HL-60 (cell line): Measurements from ENCODE around the gene IFI27L1.

ENCODE experiments used
- DNase-seq, 2 experiments: peaks; one replicate each; pipeline ENCODE4 v3.0.0-alpha.2; 2010 to 2020; ENCODE audit warnings: low read depth in 1 of 2, low spot score in 1 of 2
- H3K27ac ChIP-seq: fragments of 250-450 bp; sonication (Bioruptor Pico); replicated peaks from 2 replicates; pipeline ENCODE4 v1.5.1; 2020; ENCODE audit warnings: mild to moderate bottlenecking, moderate library complexity
- H3K27me3 ChIP-seq: fragments of 250-450 bp; sonication (Bioruptor Pico); 2 replicates; pipeline ENCODE4 v1.5.1; 2021; ENCODE audit warnings: mild to moderate bottlenecking, moderate library complexity; ENCODE audit not compliant: insufficient read depth, poor library complexity, severe bottlenecking
- H3K4me3 ChIP-seq: replicated peaks from 2 replicates; pipeline ENCODE4 v1.5.1; 2011; ENCODE audit warnings: mild to moderate bottlenecking, control low read depth, low read length; ENCODE audit not compliant: insufficient read depth
- GABPA ChIP-seq: IDR thresholded peaks from 2 replicates; pipeline ENCODE4 v1.6.1; 2012; ENCODE audit warnings: low read depth
- POLR2AphosphoS5 ChIP-seq: IDR thresholded peaks from 2 replicates; pipeline ENCODE4 v1.6.1; 2012; ENCODE audit warnings: low read depth
- SPI1 ChIP-seq: IDR thresholded peaks from 2 replicates; pipeline ENCODE4 v1.6.1; 2012; ENCODE audit warnings: low read depth, mild to moderate bottlenecking, borderline replicate concordance
- TF ChIP-seq, protein P1 (sequence below): IDR thresholded peaks from one replicate; pipeline ENCODE4 v1.5.1; 2011; ENCODE audit warnings: low read length, control low read depth, inconsistent platforms; ENCODE audit not compliant: insufficient read depth
- TF ChIP-seq, protein P2 (sequence below): IDR thresholded peaks from 2 replicates; pipeline ENCODE4 v1.6.1; 2012; ENCODE audit warnings: low read depth; ENCODE audit not compliant: insufficient replicate concordance

The IFI27L1 gene

DNA sequence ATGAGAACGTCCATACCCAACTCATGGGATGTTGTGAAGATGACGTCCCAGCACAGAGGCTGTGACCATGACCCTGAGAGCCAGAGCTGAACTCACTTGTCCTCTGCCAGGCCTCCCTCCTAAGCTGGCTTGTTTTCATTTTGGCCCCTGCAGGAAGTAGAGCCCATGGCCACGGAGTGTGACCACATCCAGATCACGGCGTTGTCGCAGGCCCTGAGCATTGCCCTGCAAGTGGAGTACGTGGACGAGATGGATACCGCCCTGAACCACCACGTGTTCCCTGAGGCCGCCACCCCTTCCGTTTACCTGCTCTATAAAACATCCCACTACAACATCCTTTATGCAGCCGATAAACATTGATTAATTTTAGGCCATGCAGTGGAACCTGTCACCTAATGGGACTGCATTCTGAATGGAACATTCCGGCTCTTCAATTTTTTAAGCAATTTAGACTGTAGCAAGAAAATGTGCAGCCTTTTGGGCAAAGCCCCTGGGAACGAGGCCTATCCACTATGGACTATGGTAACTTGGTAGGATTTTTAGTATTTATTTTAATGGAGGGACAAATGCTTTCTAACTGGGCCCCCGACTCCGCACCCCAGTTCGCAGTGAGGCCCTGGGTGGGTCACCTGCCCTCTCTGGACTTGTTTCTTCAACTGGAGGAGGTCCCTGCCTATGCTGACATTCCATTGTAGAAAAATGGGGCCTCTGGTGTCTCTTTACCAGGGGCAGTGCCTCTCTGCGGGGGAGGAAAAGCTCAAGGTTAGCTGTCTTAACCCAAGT is 35.4 kb upstream of the IFI27L1 start:
- TF ChIP-seq, protein P1, sequence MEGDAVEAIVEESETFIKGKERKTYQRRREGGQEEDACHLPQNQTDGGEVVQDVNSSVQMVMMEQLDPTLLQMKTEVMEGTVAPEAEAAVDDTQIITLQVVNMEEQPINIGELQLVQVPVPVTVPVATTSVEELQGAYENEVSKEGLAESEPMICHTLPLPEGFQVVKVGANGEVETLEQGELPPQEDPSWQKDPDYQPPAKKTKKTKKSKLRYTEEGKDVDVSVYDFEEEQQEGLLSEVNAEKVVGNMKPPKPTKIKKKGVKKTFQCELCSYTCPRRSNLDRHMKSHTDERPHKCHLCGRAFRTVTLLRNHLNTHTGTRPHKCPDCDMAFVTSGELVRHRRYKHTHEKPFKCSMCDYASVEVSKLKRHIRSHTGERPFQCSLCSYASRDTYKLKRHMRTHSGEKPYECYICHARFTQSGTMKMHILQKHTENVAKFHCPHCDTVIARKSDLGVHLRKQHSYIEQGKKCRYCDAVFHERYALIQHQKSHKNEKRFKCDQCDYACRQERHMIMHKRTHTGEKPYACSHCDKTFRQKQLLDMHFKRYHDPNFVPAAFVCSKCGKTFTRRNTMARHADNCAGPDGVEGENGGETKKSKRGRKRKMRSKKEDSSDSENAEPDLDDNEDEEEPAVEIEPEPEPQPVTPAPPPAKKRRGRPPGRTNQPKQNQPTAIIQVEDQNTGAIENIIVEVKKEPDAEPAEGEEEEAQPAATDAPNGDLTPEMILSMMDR: no peak
- TF ChIP-seq SPI1 (no peak), POLR2AphosphoS5 (no peak), GABPA (no peak)
- TF ChIP-seq, protein P2, sequence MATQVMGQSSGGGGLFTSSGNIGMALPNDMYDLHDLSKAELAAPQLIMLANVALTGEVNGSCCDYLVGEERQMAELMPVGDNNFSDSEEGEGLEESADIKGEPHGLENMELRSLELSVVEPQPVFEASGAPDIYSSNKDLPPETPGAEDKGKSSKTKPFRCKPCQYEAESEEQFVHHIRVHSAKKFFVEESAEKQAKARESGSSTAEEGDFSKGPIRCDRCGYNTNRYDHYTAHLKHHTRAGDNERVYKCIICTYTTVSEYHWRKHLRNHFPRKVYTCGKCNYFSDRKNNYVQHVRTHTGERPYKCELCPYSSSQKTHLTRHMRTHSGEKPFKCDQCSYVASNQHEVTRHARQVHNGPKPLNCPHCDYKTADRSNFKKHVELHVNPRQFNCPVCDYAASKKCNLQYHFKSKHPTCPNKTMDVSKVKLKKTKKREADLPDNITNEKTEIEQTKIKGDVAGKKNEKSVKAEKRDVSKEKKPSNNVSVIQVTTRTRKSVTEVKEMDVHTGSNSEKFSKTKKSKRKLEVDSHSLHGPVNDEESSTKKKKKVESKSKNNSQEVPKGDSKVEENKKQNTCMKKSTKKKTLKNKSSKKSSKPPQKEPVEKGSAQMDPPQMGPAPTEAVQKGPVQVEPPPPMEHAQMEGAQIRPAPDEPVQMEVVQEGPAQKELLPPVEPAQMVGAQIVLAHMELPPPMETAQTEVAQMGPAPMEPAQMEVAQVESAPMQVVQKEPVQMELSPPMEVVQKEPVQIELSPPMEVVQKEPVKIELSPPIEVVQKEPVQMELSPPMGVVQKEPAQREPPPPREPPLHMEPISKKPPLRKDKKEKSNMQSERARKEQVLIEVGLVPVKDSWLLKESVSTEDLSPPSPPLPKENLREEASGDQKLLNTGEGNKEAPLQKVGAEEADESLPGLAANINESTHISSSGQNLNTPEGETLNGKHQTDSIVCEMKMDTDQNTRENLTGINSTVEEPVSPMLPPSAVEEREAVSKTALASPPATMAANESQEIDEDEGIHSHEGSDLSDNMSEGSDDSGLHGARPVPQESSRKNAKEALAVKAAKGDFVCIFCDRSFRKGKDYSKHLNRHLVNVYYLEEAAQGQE: no peak
- DNase-seq: no peak
- Histone ChIP-seq H3K27ac (no peak overlapping the region), H3K27me3 (no peaks in the 10 kb centered on the region), H3K4me3 (no peak overlapping the region)

DNA sequence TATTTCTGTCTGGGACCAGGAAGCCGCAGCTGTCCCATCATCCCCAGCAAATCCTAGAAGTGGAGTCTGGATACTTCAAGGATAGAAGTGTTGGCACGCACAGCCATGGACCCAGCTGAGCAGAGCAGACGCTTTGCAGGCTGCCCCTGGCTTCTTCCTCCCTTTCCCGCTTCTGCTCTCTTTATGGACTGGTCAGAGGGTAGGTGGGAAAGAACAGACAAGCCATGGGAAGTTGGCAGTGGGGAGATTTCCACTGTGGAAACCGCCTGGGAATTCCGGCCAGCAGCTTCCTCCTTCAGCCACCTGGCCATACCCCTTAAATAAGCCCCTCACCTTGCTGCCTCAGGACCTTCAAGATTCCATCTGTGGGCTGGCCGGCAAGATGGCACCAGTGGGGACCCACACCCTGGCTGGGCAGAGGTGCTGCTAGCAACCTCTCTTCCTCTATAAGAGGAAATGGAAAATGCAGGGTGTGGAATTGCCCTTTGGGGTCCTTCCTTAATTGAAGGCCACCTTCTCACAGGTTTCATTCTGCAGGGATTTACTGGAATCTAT is 34.3 kb upstream of the IFI27L1 start:
- no peak for TF ChIP-seq GABPA
- TF ChIP-seq POLR2AphosphoS5: no peak
- TF ChIP-seq, protein P2: no peak
- no peak for TF ChIP-seq SPI1
- TF ChIP-seq, protein P1: no peak
- H3K4me3 ChIP-seq: no peak overlapping the region
- DNase-seq: no peak
- H3K27ac ChIP-seq: no peak overlapping the region
- no peaks in the 10 kb centered on the region for H3K27me3 ChIP-seq

DNA sequence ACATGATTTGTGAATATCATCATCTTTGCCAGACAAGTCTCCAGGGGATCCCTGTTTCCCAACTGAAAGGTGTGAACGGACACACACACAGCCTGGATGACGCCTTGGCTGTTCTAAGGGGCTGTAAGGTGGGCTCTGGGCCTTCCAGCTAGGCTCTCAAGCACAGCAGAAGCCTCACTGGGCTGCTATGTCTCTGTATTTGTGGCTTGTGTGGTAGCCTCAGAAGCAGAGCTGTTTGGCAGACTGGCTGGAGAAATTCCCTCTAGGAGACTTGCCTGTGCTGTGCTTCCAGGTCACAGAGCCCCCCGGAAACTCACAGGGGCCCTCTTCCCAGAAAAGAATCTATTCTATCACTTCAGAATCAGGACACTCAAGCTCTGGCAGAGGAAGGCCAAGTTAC is 33.5 kb upstream of the IFI27L1 start:
- TF ChIP-seq GABPA (no peak), SPI1 (no peak), POLR2AphosphoS5 (no peak)
- TF ChIP-seq, protein P1: no peak
- TF ChIP-seq, protein P2: no peak

More for the DNA sequence above, 33.5 kb upstream of the IFI27L1 start:
- H3K27ac ChIP-seq: no peak overlapping the region
- no peak for DNase-seq
- H3K27me3 ChIP-seq: no peaks in the 10 kb centered on the region
- no peak overlapping the region for H3K4me3 ChIP-seq
